CD4-positive, alpha-beta memory T cell (primary cell): Measurements from ENCODE around the gene TBC1D9. TPM values are rescaled to one million over a fixed set of nuclear protein-coding genes. Genes with fewer than 3 reads are reported as not detected.

Experiments
- CTCF ChIA-PET: fragments of 350-600 bp; sonication (Branson Sonifier 250); formaldehyde crosslinking; loops from one replicate; lab custom pipeline; 2021; ENCODE audit warnings: inconsistent platforms; ENCODE audit not compliant: partially characterized antibody; lab: Charles Lee
- POLR2A ChIA-PET: fragments of 350-600 bp; sonication (Branson Sonifier 250); formaldehyde crosslinking; loops from one replicate; lab custom pipeline; 2021; ENCODE audit not compliant: partially characterized antibody; lab: Charles Lee
- DNase-seq, 5 donors: peaks; one replicate each; pipeline versions ENCODE4 v3.0.0 to v3.0.0-alpha.2; 2020 to 2022; ENCODE audit warnings: mixed read lengths in 1 of 5
- H3K27ac ChIP-seq: one replicate; pipeline ENCODE4 v1.7.0; 2013; ENCODE audit warnings: low read depth, low read length
- H3K27me3 ChIP-seq: 2 replicates; pipeline ENCODE4 v1.7.0; 2013; ENCODE audit warnings: mild to moderate bottlenecking, low read length, moderate library complexity; ENCODE audit not compliant: insufficient read depth
- H3K36me3 ChIP-seq: 2 replicates; pipeline ENCODE4 v1.7.0; 2013; ENCODE audit warnings: mild to moderate bottlenecking, low read length, moderate library complexity; ENCODE audit not compliant: insufficient read depth
- H3K4me1 ChIP-seq: 2 replicates; pipeline ENCODE4 v1.7.0; 2013; ENCODE audit warnings: mild to moderate bottlenecking, low read length, moderate library complexity; ENCODE audit not compliant: insufficient read depth
- H3K4me3 ChIP-seq, 2 donors: one replicate each; pipeline ENCODE4 v1.7.0; 2013; ENCODE audit warnings: low read length in 2 of 2, mild to moderate bottlenecking in 1 of 2
- H3K9me3 ChIP-seq, 2 donors: one replicate each; pipeline ENCODE4 v1.7.0; 2013; ENCODE audit warnings: low read length in 2 of 2, control low read depth in 1 of 2; ENCODE audit not compliant: control insufficient read depth in 1 of 2
- H3K27ac Mint-ChIP-seq, 7 donors: one replicate each; pipeline ENCODE4 v1.8.0; 2020 to 2021; ENCODE audit warnings: mixed read lengths in 7 of 7, mild to moderate bottlenecking in 6 of 7, inconsistent platforms in 3 of 7, moderate library complexity in 3 of 7
- H3K27me3 Mint-ChIP-seq, 2 donors: one replicate each; pipeline ENCODE4 v1.8.0; 2020 to 2021; ENCODE audit warnings: mixed read lengths in 2 of 2
- H3K36me3 Mint-ChIP-seq, 2 donors: one replicate each; pipeline ENCODE4 v1.8.0; 2020 to 2021; ENCODE audit warnings: mixed read lengths in 2 of 2, inconsistent platforms in 1 of 2, mild to moderate bottlenecking in 1 of 2
- H3K4me1 Mint-ChIP-seq, 4 donors: one replicate each; pipeline ENCODE4 v1.8.0; 2020 to 2021; ENCODE audit warnings: mixed read lengths in 4 of 4, mild to moderate bottlenecking in 1 of 4
- H3K4me3 Mint-ChIP-seq, 8 donors: one replicate each; pipeline ENCODE4 v1.8.0; 2020 to 2021; ENCODE audit warnings: mixed read lengths in 8 of 8, mild to moderate bottlenecking in 7 of 8, moderate library complexity in 6 of 8, inconsistent platforms in 3 of 8
- H3K9me3 Mint-ChIP-seq, 8 donors: one replicate each; pipeline ENCODE4 v1.8.0; 2020 to 2021; ENCODE audit warnings: mixed read lengths in 8 of 8, mild to moderate bottlenecking in 5 of 8, inconsistent platforms in 3 of 8, moderate library complexity in 1 of 8
- intact Hi-C: fragments of 100-400 bp; cut with micrococcal nuclease; formaldehyde crosslinking; loops from one replicate; pipeline ENCODE4 v1.15.1; 2023
- polyA plus RNA-seq, 2 donors: library from polyadenylated mRNA; unstranded; fragments of 300-500 nt; fragmentation: Illumina TruSeq; gene quantifications; one replicate each; pipeline ENCODE4 v1.2.3, GENCODE V29; 2021
- total RNA-seq, 2 experiments: library from RNA; stranded (reverse); gene quantifications; one replicate each; pipeline ENCODE4 v1.2.3, GENCODE V29; 2021

The TBC1D9 gene
- total and polyA plus RNA-seq, 4 experiments from 2014 or later, result 0.34 to 0.67 (median 0.38) TPM; not detected in 1

GRCh38 chr4:140581078-140581477 is 175.1 kb downstream of the TBC1D9 start:
- Histone ChIP-seq H3K4me1 (no peaks in the 10 kb centered on the region), H3K27me3 (no peaks in the 10 kb centered on the region), H3K9me3 (no peaks in the 10 kb centered on the region), H3K27ac (no peak overlapping the region), H3K4me3 (no peak overlapping the region), H3K36me3 (no peaks in the 10 kb centered on the region)
- DNase-seq, result no peak
- intact Hi-C loops, result no loop called here
- CTCF ChIA-PET, result no interaction called here
- Mint-ChIP-seq H3K27me3 (peaks cover 28 to 29% of the 10 kb centered on the region in 2 donors), H3K4me1 (peaks cover 0 to 2% (median 0%) of the 10 kb centered on the region in 4 donors), H3K4me3 (no peak overlapping the region), H3K36me3 (no peaks in the 10 kb centered on the region), H3K27ac (no peak overlapping the region), H3K9me3 (peaks cover 0 to 2% (median 0%) of the 10 kb centered on the region in 8 donors)
- POLR2A ChIA-PET, result no interaction called here

- H3K4me3 Mint-ChIP-seq, result no peak overlapping the region
- DNase-seq, result no peak
- no peak overlapping the region for H3K27ac Mint-ChIP-seq
- H3K9me3 ChIP-seq, result no peaks in the 10 kb centered on the region
- peaks cover 0 to 2% (median 0%) of the 10 kb centered on the region in 4 donors for H3K4me1 Mint-ChIP-seq
- peaks cover 28 to 33% of the 10 kb centered on the region in 2 donors for H3K27me3 Mint-ChIP-seq
- no peak overlapping the region for H3K4me3 ChIP-seq
- H3K27me3 ChIP-seq, result no peaks in the 10 kb centered on the region
- H3K36me3 Mint-ChIP-seq, result no peaks in the 10 kb centered on the region
- H3K36me3 ChIP-seq, result no peaks in the 10 kb centered on the region
- H3K27ac ChIP-seq, result no peak overlapping the region
- H3K9me3 Mint-ChIP-seq, result peaks cover 0 to 2% (median 0%) of the 10 kb centered on the region in 8 donors
- intact Hi-C loops, result no loop called here
- ChIA-PET POLR2A (no interaction called here), CTCF (no interaction called here)
- no peaks in the 10 kb centered on the region for H3K4me1 ChIP-seq
Measured at GRCh38 chr4:140579278-140579677, 176.9 kb downstream of the TBC1D9 start.

- Histone ChIP-seq H3K4me1 (no peaks in the 10 kb centered on the region), H3K36me3 (no peaks in the 10 kb centered on the region), H3K4me3 (no peak overlapping the region), H3K27ac (no peak overlapping the region), H3K27me3 (no peaks in the 10 kb centered on the region), H3K9me3 (no peaks in the 10 kb centered on the region)
- Mint-ChIP-seq H3K36me3 (peaks cover 0 to 4% of the 10 kb centered on the region in 2 donors), H3K27me3 (peaks cover 43 to 49% of the 10 kb centered on the region in 2 donors), H3K9me3 (peaks cover 0 to 15% (median 8%) of the 10 kb centered on the region in 8 donors), H3K4me3 (no peak overlapping the region), H3K4me1 (peaks cover 0 to 2% (median 0%) of the 10 kb centered on the region in 4 donors), H3K27ac (no peak overlapping the region)
- POLR2A ChIA-PET, result no interaction called here
- no peak for DNase-seq
- CTCF ChIA-PET, result interaction anchor here (0.9 kb wide), 1 partner anchor 10 kb away, joined by 3 read pairs; no protein-coding TSS in a partner anchor
- intact Hi-C loops, result no loop called here
Measured at GRCh38 chr4:140575489-140575888, 180.7 kb downstream of the TBC1D9 start.

GRCh38 chr4:140571620-140572019 is 184.6 kb downstream of the TBC1D9 start:
- Mint-ChIP-seq H3K36me3 (peaks cover 0 to 5% of the 10 kb centered on the region in 2 donors), H3K4me1 (peaks cover 6 to 23% (median 15%) of the 10 kb centered on the region in 4 donors), H3K4me3 (no peak overlapping the region), H3K27me3 (peaks cover 47 to 52% of the 10 kb centered on the region in 2 donors), H3K9me3 (peaks cover 0 to 16% (median 8%) of the 10 kb centered on the region in 8 donors), H3K27ac (no peak overlapping the region)
- Histone ChIP-seq H3K4me3 (no peak overlapping the region), H3K36me3 (no peaks in the 10 kb centered on the region), H3K4me1 (peaks cover 10% of the 10 kb centered on the region), H3K27ac (no peak overlapping the region), H3K9me3 (no peaks in the 10 kb centered on the region), H3K27me3 (peaks cover 22% of the 10 kb centered on the region)
- intact Hi-C loops, result no loop called here
- no peak for DNase-seq
- ChIA-PET CTCF (no interaction called here), POLR2A (no interaction called here)

Other genes with a start within 250 kb of the TBC1D9 start
- gene ELMOD2, start 232.2 kb downstream of the TBC1D9 start, total RNA-seq, result 10 to 100 TPM; 26.2 to 29.8 TPM
- 10 to 100 TPM in 1 of 2 donors, 1 to 10 TPM in 1; 7.2 to 13.0 TPM for gene ELMOD2, start 232.2 kb downstream of the TBC1D9 start, polyA plus RNA-seq
- gene UCP1, start 187.4 kb downstream of the TBC1D9 start, total RNA-seq, result not detected
- gene UCP1, start 187.4 kb downstream of the TBC1D9 start, polyA plus RNA-seq, result not detected